GM18870 (cell line): ENCODE results near the gene KRT74.

ENCODE experiments used
- ATAC-seq: cut with Tn5 transposase; IDR thresholded peaks from one replicate; pipeline ENCODE4 v1.9.1; 2021; ENCODE audit warnings: moderate library complexity; ENCODE audit not compliant: unreplicated experiment

Gene KRT74

GRCh38 chr12:52573743-52574142 is at the start of gene KRT74:
Gene KRT74, minus strand, starts transcription at chr12:52573843. Its CDS starts 66 bp downstream, at chr12:52573777.
- ATAC-seq: no peak

GRCh38 chr12:52622349-52622748 is 48.7 kb upstream of the KRT74 start:
- ATAC-seq: no peak

GRCh38 chr12:52618866-52619265 is 45.2 kb upstream of the KRT74 start:
- ATAC-seq: no peak

- no peak for ATAC-seq
Measured at GRCh38 chr12:52618216-52618615, 44.6 kb upstream of the KRT74 start, which contains the start of gene KRT73. Gene KRT73, minus strand, starts transcription at chr12:52618559. Its CDS starts 35 bp downstream, at chr12:52618524.

GRCh38 chr12:52617403-52617785 is 43.8 kb upstream of the KRT74 start:
- no peak for ATAC-seq

GRCh38 chr12:52616680-52617402 is 43.2 kb upstream of the KRT74 start:
- ATAC-seq: no peak

- no peak for ATAC-seq
Measured at GRCh38 chr12:52615912-52616311, 42.3 kb upstream of the KRT74 start.

- no peak for ATAC-seq
Measured at GRCh38 chr12:52615208-52615868, 41.7 kb upstream of the KRT74 start.

- no peak for ATAC-seq
Measured at GRCh38 chr12:52614381-52615207, 41.0 kb upstream of the KRT74 start.

GRCh38 chr12:52613384-52614030 is 39.9 kb upstream of the KRT74 start:
- no peak for ATAC-seq

GRCh38 chr12:52612431-52613383 is 39.1 kb upstream of the KRT74 start:
- no peak for ATAC-seq

- ATAC-seq: no peak
Measured at GRCh38 chr12:52611080-52611468, 37.4 kb upstream of the KRT74 start.

GRCh38 chr12:52608826-52609630 is 35.4 kb upstream of the KRT74 start:
- no peak for ATAC-seq

GRCh38 chr12:52608161-52608560 is 34.5 kb upstream of the KRT74 start:
- no peak for ATAC-seq

GRCh38 chr12:52607314-52607713 is 33.7 kb upstream of the KRT74 start:
- no peak for ATAC-seq

GRCh38 chr12:52606581-52607218 is 33.1 kb upstream of the KRT74 start:
- no peak for ATAC-seq

GRCh38 chr12:52606096-52606495 is 32.5 kb upstream of the KRT74 start:
- no peak for ATAC-seq

GRCh38 chr12:52605542-52605941 is 31.9 kb upstream of the KRT74 start:
- ATAC-seq: no peak

GRCh38 chr12:52604859-52605258 is 31.2 kb upstream of the KRT74 start:
- ATAC-seq: no peak
